Measurements from ENCODE around the gene NBL1. TPM values are rescaled to one million over a fixed set of nuclear protein-coding genes. Genes with fewer than 3 reads are reported as not detected.
A peak's percentile ranks its signal among the peaks of the same experiment; 100 is the strongest.

The NBL1 gene
- total and polyA plus RNA-seq, 9 of the 15 experiments (the other 6 are each of a cell fraction or from before 2014, with no cell fraction given), result 0.10 to 3.7 (median 1.8) TPM; not detected in 1

DNA sequence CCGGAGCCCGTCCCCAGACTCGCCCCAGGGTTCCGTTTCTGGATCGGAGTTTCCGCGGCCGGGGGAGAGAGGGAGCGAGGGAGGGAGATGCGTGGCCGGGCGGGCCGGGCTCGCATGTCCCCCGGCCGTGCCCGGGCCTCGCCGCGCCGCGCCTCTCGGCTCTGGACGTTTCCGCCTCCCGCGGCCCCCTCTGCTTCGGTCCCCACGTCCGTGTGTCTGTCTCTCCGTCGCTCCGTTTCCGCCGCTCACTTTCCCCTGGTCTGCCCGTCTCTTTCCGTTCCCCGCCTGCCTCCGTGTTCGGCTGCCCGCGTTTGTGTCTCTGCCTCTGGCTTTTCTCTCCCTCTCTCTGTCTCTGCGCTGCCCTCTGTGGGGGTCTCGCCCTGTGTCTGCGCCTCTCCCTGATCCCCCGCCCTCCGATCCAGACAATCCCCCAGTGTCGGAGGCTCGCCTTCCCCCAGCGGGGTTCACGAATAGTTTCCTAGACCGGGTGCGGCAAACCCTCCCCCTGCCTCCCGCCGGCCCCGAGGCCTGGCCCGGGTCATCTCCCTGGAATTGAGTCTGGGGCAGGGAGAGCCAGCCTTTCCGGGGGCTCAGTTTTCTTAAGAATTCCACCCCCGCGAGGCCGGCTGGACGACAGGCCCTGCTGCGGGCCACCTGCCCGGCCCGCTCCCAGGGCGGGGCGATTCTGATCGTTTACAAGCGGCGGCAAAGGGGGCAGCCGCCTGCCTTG, 735 bp downstream of the NBL1 start (continued):
- no peak for TF ChIP-seq MLX (CRISPR knock-in tag; conservative IDR thresholded peaks at IDR 0.05)
- TF ChIP-seq SREBF2 (CRISPR knock-in tag; IDR thresholded peaks at IDR 0.05), result no peak
- peak; percentile 55 for TF ChIP-seq GABPA (tag; conservative IDR thresholded peaks at IDR 0.05; ENCODE audit: low read depth)
- TF ChIP-seq MYNN (IDR thresholded peaks at IDR 0.05), result no peak
- no peak for TF ChIP-seq MYNN (CRISPR knock-in tag; IDR thresholded peaks at IDR 0.05)
- TF ChIP-seq SRSF7 (optimal IDR thresholded peaks at IDR 0.05; ENCODE audit: low read depth, low read length), result no peak
- TF ChIP-seq KLF10 (CRISPR knock-in tag; IDR thresholded peaks at IDR 0.05), result no peak
- TF ChIP-seq, protein P1, sequence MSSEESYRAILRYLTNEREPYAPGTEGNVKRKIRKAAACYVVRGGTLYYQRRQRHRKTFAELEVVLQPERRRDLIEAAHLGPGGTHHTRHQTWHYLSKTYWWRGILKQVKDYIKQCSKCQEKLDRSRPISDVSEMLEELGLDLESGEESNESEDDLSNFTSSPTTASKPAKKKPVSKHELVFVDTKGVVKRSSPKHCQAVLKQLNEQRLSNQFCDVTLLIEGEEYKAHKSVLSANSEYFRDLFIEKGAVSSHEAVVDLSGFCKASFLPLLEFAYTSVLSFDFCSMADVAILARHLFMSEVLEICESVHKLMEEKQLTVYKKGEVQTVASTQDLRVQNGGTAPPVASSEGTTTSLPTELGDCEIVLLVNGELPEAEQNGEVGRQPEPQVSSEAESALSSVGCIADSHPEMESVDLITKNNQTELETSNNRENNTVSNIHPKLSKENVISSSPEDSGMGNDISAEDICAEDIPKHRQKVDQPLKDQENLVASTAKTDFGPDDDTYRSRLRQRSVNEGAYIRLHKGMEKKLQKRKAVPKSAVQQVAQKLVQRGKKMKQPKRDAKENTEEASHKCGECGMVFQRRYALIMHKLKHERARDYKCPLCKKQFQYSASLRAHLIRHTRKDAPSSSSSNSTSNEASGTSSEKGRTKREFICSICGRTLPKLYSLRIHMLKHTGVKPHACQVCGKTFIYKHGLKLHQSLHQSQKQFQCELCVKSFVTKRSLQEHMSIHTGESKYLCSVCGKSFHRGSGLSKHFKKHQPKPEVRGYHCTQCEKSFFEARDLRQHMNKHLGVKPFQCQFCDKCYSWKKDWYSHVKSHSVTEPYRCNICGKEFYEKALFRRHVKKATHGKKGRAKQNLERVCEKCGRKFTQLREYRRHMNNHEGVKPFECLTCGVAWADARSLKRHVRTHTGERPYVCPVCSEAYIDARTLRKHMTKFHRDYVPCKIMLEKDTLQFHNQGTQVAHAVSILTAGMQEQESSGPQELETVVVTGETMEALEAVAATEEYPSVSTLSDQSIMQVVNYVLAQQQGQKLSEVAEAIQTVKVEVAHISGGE (CRISPR knock-in tag; IDR thresholded peaks at IDR 0.05), result peak in 1 of 3 experiments; percentile 43; a peak in 1 of 6 replicates
- TF ChIP-seq, protein P2, sequence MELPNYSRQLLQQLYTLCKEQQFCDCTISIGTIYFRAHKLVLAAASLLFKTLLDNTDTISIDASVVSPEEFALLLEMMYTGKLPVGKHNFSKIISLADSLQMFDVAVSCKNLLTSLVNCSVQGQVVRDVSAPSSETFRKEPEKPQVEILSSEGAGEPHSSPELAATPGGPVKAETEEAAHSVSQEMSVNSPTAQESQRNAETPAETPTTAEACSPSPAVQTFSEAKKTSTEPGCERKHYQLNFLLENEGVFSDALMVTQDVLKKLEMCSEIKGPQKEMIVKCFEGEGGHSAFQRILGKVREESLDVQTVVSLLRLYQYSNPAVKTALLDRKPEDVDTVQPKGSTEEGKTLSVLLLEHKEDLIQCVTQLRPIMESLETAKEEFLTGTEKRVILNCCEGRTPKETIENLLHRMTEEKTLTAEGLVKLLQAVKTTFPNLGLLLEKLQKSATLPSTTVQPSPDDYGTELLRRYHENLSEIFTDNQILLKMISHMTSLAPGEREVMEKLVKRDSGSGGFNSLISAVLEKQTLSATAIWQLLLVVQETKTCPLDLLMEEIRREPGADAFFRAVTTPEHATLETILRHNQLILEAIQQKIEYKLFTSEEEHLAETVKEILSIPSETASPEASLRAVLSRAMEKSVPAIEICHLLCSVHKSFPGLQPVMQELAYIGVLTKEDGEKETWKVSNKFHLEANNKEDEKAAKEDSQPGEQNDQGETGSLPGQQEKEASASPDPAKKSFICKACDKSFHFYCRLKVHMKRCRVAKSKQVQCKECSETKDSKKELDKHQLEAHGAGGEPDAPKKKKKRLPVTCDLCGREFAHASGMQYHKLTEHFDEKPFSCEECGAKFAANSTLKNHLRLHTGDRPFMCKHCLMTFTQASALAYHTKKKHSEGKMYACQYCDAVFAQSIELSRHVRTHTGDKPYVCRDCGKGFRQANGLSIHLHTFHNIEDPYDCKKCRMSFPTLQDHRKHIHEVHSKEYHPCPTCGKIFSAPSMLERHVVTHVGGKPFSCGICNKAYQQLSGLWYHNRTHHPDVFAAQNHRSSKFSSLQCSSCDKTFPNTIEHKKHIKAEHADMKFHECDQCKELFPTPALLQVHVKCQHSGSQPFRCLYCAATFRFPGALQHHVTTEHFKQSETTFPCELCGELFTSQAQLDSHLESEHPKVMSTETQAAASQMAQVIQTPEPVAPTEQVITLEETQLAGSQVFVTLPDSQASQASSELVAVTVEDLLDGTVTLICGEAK (IDR thresholded peaks at IDR 0.05), result peak; percentile 49
- TF ChIP-seq, protein P2 (CRISPR knock-in tag; IDR thresholded peaks at IDR 0.05), result no peak
- TF ChIP-seq JUN (IDR thresholded peaks at IDR 0.05; ENCODE audit: borderline replicate concordance, low read depth, low read length), result no peak
- no peak for TF ChIP-seq JUN (CRISPR knock-in tag; IDR thresholded peaks at IDR 0.05; ENCODE audit: borderline replicate concordance)
- TF ChIP-seq KDM1A (IDR thresholded peaks at IDR 0.05), result no peak
- no peak for TF ChIP-seq HDAC8 (tag; IDR thresholded peaks at IDR 0.05)
- peak; percentile 8; the same call in 1 of the 2 replicates for TF ChIP-seq CTBP1 (IDR thresholded peaks at IDR 0.05; ENCODE audit: borderline replicate concordance)
